H9 (cell line): ENCODE results near the gene CCDC93. TPM values are rescaled to one million over a fixed set of nuclear protein-coding genes. Genes with fewer than 3 reads are reported as not detected.
"Not testable (repeated sequence)": the region's sequence is repeated elsewhere in the genome, so short reads cannot be mapped to it uniquely, and the experiment has no call there.

Source experiments
- DNase-seq: peaks from one replicate; pipeline ENCODE4 v3.0.0-alpha.2; 2017
- H2AFZ ChIP-seq: one replicate; pipeline ENCODE4 v1.6.1; 2013; ENCODE audit warnings: mild to moderate bottlenecking, low read length, control low read depth, moderate library complexity
- H2AK5ac ChIP-seq: 2 replicates; pipeline ENCODE4 v1.6.1; 2013; ENCODE audit warnings: low read length, control low read depth, mixed read lengths; ENCODE audit not compliant: insufficient read length
- H2BK120ac ChIP-seq: one replicate; pipeline ENCODE4 v1.6.1; 2013; ENCODE audit warnings: low read depth, mild to moderate bottlenecking, low read length, control low read depth, inconsistent platforms; ENCODE audit not compliant: poor library complexity, severe bottlenecking
- H2BK12ac ChIP-seq: 2 replicates; pipeline ENCODE4 v1.6.1; 2013; ENCODE audit warnings: low read length, control low read depth, mixed read lengths, low read depth; ENCODE audit not compliant: insufficient read length
- H2BK15ac ChIP-seq: 2 replicates; pipeline ENCODE4 v1.6.1; 2013; ENCODE audit warnings: low read depth, low read length, control low read depth
- H2BK20ac ChIP-seq: one replicate; pipeline ENCODE4 v1.6.1; 2013; ENCODE audit warnings: low read depth, mild to moderate bottlenecking, low read length, control low read depth, inconsistent platforms; ENCODE audit not compliant: poor library complexity, severe bottlenecking
- H2BK5ac ChIP-seq: 2 replicates; pipeline ENCODE4 v1.6.1; 2013; ENCODE audit warnings: low read length, control low read depth, mixed read lengths; ENCODE audit not compliant: insufficient read length
- H3K14ac ChIP-seq: 2 replicates; pipeline ENCODE4 v1.6.1; 2013; ENCODE audit warnings: low read length, control low read depth; ENCODE audit not compliant: insufficient read depth
- H3K18ac ChIP-seq: 2 replicates; pipeline ENCODE4 v1.6.1; 2013; ENCODE audit warnings: low read depth, mild to moderate bottlenecking, mixed read lengths, low read length, control low read depth; ENCODE audit not compliant: insufficient read length
- H3K23ac ChIP-seq: 2 replicates; pipeline ENCODE4 v1.6.1; 2013; ENCODE audit warnings: low read length, control low read depth, mixed read lengths, low read depth; ENCODE audit not compliant: insufficient read length
- H3K23me2 ChIP-seq: 2 replicates; pipeline ENCODE4 v1.6.1; 2013; ENCODE audit warnings: low read depth, mild to moderate bottlenecking, mixed read lengths, low read length, control low read depth; ENCODE audit not compliant: insufficient read length, poor library complexity, severe bottlenecking
- H3K27ac ChIP-seq: 2 replicates; pipeline ENCODE4 v1.5.1; 2013; ENCODE audit warnings: low read length, control low read depth, mixed read lengths, low read depth; ENCODE audit not compliant: insufficient read length
- H3K27me3 ChIP-seq: 2 replicates; pipeline ENCODE4 v1.6.1; 2013; ENCODE audit warnings: low read length, control low read depth, inconsistent platforms; ENCODE audit not compliant: insufficient read depth
- H3K4ac ChIP-seq: 2 replicates; pipeline ENCODE4 v1.6.1; 2013; ENCODE audit warnings: low read depth, mild to moderate bottlenecking, control low read depth, inconsistent platforms, low read length, moderate library complexity
- H3K4me1 ChIP-seq: 2 replicates; pipeline ENCODE4 v1.6.1; 2013; ENCODE audit warnings: low read length, control low read depth, inconsistent platforms; ENCODE audit not compliant: insufficient read depth
- H3K4me2 ChIP-seq: 2 replicates; pipeline ENCODE4 v1.6.1; 2013; ENCODE audit warnings: low read length, control low read depth, mixed read lengths; ENCODE audit not compliant: insufficient read length, insufficient read depth
- H3K56ac ChIP-seq: 2 replicates; pipeline ENCODE4 v1.6.1; 2013; ENCODE audit warnings: low read depth, mild to moderate bottlenecking, mixed read lengths, low read length, control low read depth; ENCODE audit not compliant: insufficient read length
- H3K79me1 ChIP-seq: 2 replicates; pipeline ENCODE4 v1.6.1; 2013; ENCODE audit warnings: low read depth, mild to moderate bottlenecking, moderate library complexity, low read length, control low read depth, inconsistent platforms; ENCODE audit not compliant: insufficient read depth, poor library complexity, severe bottlenecking
- H3K79me2 ChIP-seq: 2 replicates; pipeline ENCODE4 v1.6.1; 2013; ENCODE audit warnings: low read length, control low read depth, inconsistent platforms; ENCODE audit not compliant: insufficient read depth
- H3K9ac ChIP-seq: 2 replicates; pipeline ENCODE4 v1.6.1; 2013; ENCODE audit warnings: low read length, control low read depth, mixed read lengths; ENCODE audit not compliant: insufficient read length; ENCODE audit errors: extremely low read depth
- H3K9me3 ChIP-seq: one replicate; pipeline ENCODE4 v1.6.1; 2013; ENCODE audit warnings: low read depth, low read length, inconsistent platforms; ENCODE audit not compliant: control insufficient read depth
- H3T11ph ChIP-seq: one replicate; pipeline ENCODE4 v1.6.1; 2013; ENCODE audit warnings: mild to moderate bottlenecking, low read length, control low read depth, inconsistent platforms
- H4K20me1 ChIP-seq: one replicate; pipeline ENCODE4 v1.6.1; 2013; ENCODE audit not compliant: control insufficient read depth, insufficient read length, insufficient read depth
- H4K5ac ChIP-seq: 2 replicates; pipeline ENCODE4 v1.6.1; 2013; ENCODE audit warnings: low read depth, mild to moderate bottlenecking, mixed read lengths, low read length, control low read depth; ENCODE audit not compliant: insufficient read length
- H4K8ac ChIP-seq: replicated peaks from 2 replicates; pipeline ENCODE4 v1.6.1; 2013; ENCODE audit warnings: low read length, control low read depth, mixed read lengths, low read depth; ENCODE audit not compliant: insufficient read length
- H4K91ac ChIP-seq: 2 replicates; pipeline ENCODE4 v1.6.1; 2013; ENCODE audit warnings: low read depth, mild to moderate bottlenecking, moderate library complexity, mixed read lengths, low read length, control low read depth; ENCODE audit not compliant: insufficient read length
- H3K27ac Mint-ChIP-seq, 3 experiments: 2 replicates in 2 of 3; 3 replicates in 1 of 3; pipeline ENCODE4 v1.8.0; 2020 to 2021; ENCODE audit warnings: mixed read lengths in 3 of 3, mild to moderate bottlenecking in 1 of 3, moderate library complexity in 1 of 3
- H3K27me3 Mint-ChIP-seq: 2 replicates; pipeline ENCODE4 v1.8.0; 2021; ENCODE audit warnings: low read depth, mild to moderate bottlenecking, moderate library complexity, mixed read lengths
- H3K36me3 Mint-ChIP-seq, 3 experiments: 2 replicates in 2 of 3; 3 replicates in 1 of 3; pipeline ENCODE4 v1.8.0; 2020 to 2021; ENCODE audit warnings: low read depth in 3 of 3, mixed read lengths in 3 of 3; ENCODE audit not compliant: insufficient read depth in 1 of 3
- H3K4me1 Mint-ChIP-seq, 2 experiments: 2 replicates each; pipeline ENCODE4 v1.8.0; 2020; ENCODE audit warnings: mixed read lengths in 2 of 2
- H3K4me3 Mint-ChIP-seq, 2 experiments: 2 replicates in 1 of 2; 3 replicates in 1 of 2; pipeline ENCODE4 v1.8.0; 2020 to 2021; ENCODE audit warnings: mild to moderate bottlenecking in 2 of 2, mixed read lengths in 2 of 2, moderate library complexity in 1 of 2
- H3K9me3 Mint-ChIP-seq, 2 experiments: 2 replicates in 1 of 2; 3 replicates in 1 of 2; pipeline ENCODE4 v1.8.0; 2020; ENCODE audit warnings: mild to moderate bottlenecking in 2 of 2, mixed read lengths in 2 of 2, moderate library complexity in 1 of 2
- CTCF ChIP-seq: fragments of 200-600 bp; sonication (generic); conservative IDR thresholded peaks from 3 replicates; pipeline ENCODE4 v1.8.0; 2021; ENCODE audit warnings: antibody characterized with exemption, mild to moderate bottlenecking
- WGBS: extraction: QIAGEN DNeasy Blood & Tissue Kit; methylation state at CpG from one replicate; pipeline ENCODE4 v1.1.7; 2013; ENCODE audit warnings: missing lambda C conversion rate, low lambda C conversion rate, mixed read lengths; ENCODE audit not compliant: insufficient read length; ENCODE audit errors: extremely low coverage; 5-methylcytosine and 5-hydroxymethylcytosine counted together
- total RNA-seq: library from RNA; stranded (reverse); gene quantifications from 2 replicates; pipeline ENCODE4 v1.2.1, GENCODE V29; 2021

CCDC93 gene
- total RNA-seq, 1 experiment from 2014 or later: 16.4 TPM

- Histone ChIP-seq H3K4me2 (no peak overlapping the region), H3K27ac (no peak overlapping the region), H3K9ac (no peak overlapping the region), H2BK20ac (no peak overlapping the region), H3K56ac (no peak overlapping the region), H2BK12ac (no peak overlapping the region), H4K20me1 (no peaks in the 10 kb centered on the region), H4K8ac (no peak overlapping the region), H2BK120ac (no peak overlapping the region), H3K18ac (no peak overlapping the region), H2BK15ac (no peak overlapping the region), H3T11ph (no peak overlapping the region), H3K14ac (no peak overlapping the region), H3K9me3 (no peaks in the 10 kb centered on the region), H3K4ac (no peak overlapping the region), H3K79me1 (no peaks in the 10 kb centered on the region), H3K27me3 (peaks cover 8% of the 10 kb centered on the region; the same call in 1 of the 2 replicates), H3K4me1 (no peaks in the 10 kb centered on the region; the same call in 1 of the 2 replicates), H2AK5ac (no peak overlapping the region), H3K79me2 (peaks cover 4% of the 10 kb centered on the region), H2AFZ (no peak overlapping the region), H2BK5ac (no peak overlapping the region), H3K23ac (no peak overlapping the region), H3K23me2 (peaks cover 7% of the 10 kb centered on the region), H4K91ac (no peak overlapping the region), H4K5ac (no peak overlapping the region)
- peaks cover 24 to 27% of the 10 kb centered on the region in 2 experiments for H3K4me1 Mint-ChIP-seq
- no CpG with 5 or more reads among the region's 5 CpGs for WGBS
- H3K27me3 Mint-ChIP-seq: peaks cover 38% of the 10 kb centered on the region
- H3K36me3 Mint-ChIP-seq: no peaks in the 10 kb centered on the region
- H3K9me3 Mint-ChIP-seq: peaks cover 3% of the 10 kb centered on the region in 2 experiments; a peak in 3 of 5 replicates
- no peak overlapping the region for H3K27ac Mint-ChIP-seq
- H3K4me3 Mint-ChIP-seq: no peak overlapping the region
- DNase-seq: no peak
- no peak for TF ChIP-seq CTCF
Observed at GRCh38 chr2:118016911-118017310, 3.0 kb upstream of the CCDC93 start.

GRCh38 chr2:118015761-118016160 lies 1.9 kb upstream of the CCDC93 start:
- not testable (repeated sequence) for H3K9ac ChIP-seq, H3K23ac ChIP-seq, DNase-seq, H3K14ac ChIP-seq, H2BK20ac ChIP-seq, H4K8ac ChIP-seq, H3K9me3 Mint-ChIP-seq, H3K18ac ChIP-seq, H2BK12ac ChIP-seq, H3K4me1 ChIP-seq, H3K27ac Mint-ChIP-seq, H3K4ac ChIP-seq, H2AK5ac ChIP-seq, H3K23me2 ChIP-seq, H2BK15ac ChIP-seq, H3K36me3 Mint-ChIP-seq, H3K79me2 ChIP-seq, H3K4me2 ChIP-seq, H4K20me1 ChIP-seq, H3K27me3 ChIP-seq, H2AFZ ChIP-seq, H2BK5ac ChIP-seq, H3T11ph ChIP-seq, H3K27ac ChIP-seq, H3K4me3 Mint-ChIP-seq, H3K79me1 ChIP-seq, H3K56ac ChIP-seq, H4K91ac ChIP-seq, H2BK120ac ChIP-seq, H4K5ac ChIP-seq, H3K9me3 ChIP-seq
- peaks cover 15 to 18% of the 10 kb centered on the region in 2 experiments for H3K4me1 Mint-ChIP-seq
- peaks cover 37% of the 10 kb centered on the region for H3K27me3 Mint-ChIP-seq
- WGBS: no CpG with 5 or more reads among the region's 10 CpGs
